ENCODE results near the gene CHD3. TPM values are rescaled to one million over a fixed set of nuclear protein-coding genes. Genes with fewer than 3 reads are reported as not detected.

CHD3 gene
- polyA plus RNA-seq, 5 donors, result 177 to 239 (median 196) TPM

Other genes with a start within 250 kb of the CHD3 start
- gene ATP1B2, start 237.9 kb upstream of the CHD3 start, polyA plus RNA-seq (ENCODE audit: insufficient read depth in 1 of 5, insufficient read length in 5 of 5, low replicate concordance in 1 of 5), result 10 to 100 TPM; 20.5 to 31.5 (median 25.5) TPM
- 10 to 100 TPM; 68.9 to 88.2 (median 78.4) TPM for gene TP53, start 201.3 kb upstream of the CHD3 start, polyA plus RNA-seq (ENCODE audit: insufficient read depth in 1 of 5, insufficient read length in 5 of 5, low replicate concordance in 1 of 5)
- gene WRAP53, start 200.3 kb upstream of the CHD3 start, polyA plus RNA-seq (ENCODE audit: insufficient read depth in 1 of 5, insufficient read length in 5 of 5, low replicate concordance in 1 of 5), result 10 to 100 TPM; 10.3 to 17.5 (median 13.3) TPM
- gene EFNB3, start 183.6 kb upstream of the CHD3 start, polyA plus RNA-seq (ENCODE audit: insufficient read depth in 1 of 5, insufficient read length in 5 of 5, low replicate concordance in 1 of 5), result 10 to 100 TPM; 28.2 to 37.8 (median 32.1) TPM
- 1 to 10 TPM; 1.1 to 3.8 (median 2.1) TPM for gene DNAH2, start 171.0 kb upstream of the CHD3 start, polyA plus RNA-seq (ENCODE audit: insufficient read depth in 1 of 5, insufficient read length in 5 of 5, low replicate concordance in 1 of 5)
- 10 to 100 TPM; 15.1 to 28.6 (median 25.7) TPM for gene KDM6B, start 54.6 kb upstream of the CHD3 start, polyA plus RNA-seq (ENCODE audit: insufficient read depth in 1 of 5, insufficient read length in 5 of 5, low replicate concordance in 1 of 5)
- gene TMEM88, start 33.7 kb upstream of the CHD3 start, polyA plus RNA-seq (ENCODE audit: insufficient read depth in 1 of 5, insufficient read length in 5 of 5, low replicate concordance in 1 of 5), result 10 to 100 TPM; 12.5 to 23.6 (median 16.0) TPM
- gene NAA38, start 31.2 kb upstream of the CHD3 start, polyA plus RNA-seq (ENCODE audit: insufficient read depth in 1 of 5, insufficient read length in 5 of 5, low replicate concordance in 1 of 5), result 100 to 1,000 TPM in 1 of 5 donors, 10 to 100 TPM in 4; 58.2 to 121 (median 71.0) TPM
- gene CYB5D1, start 30.8 kb upstream of the CHD3 start, polyA plus RNA-seq (ENCODE audit: insufficient read depth in 1 of 5, insufficient read length in 5 of 5, low replicate concordance in 1 of 5), result 10 to 100 TPM; 18.7 to 22.7 (median 19.6) TPM
- 1 to 10 TPM; 2.2 to 3.4 (median 3.0) TPM for gene RNF227, start 27.5 kb downstream of the CHD3 start, polyA plus RNA-seq (ENCODE audit: insufficient read depth in 1 of 5, insufficient read length in 5 of 5, low replicate concordance in 1 of 5)
- 10 to 100 TPM in 3 of 5 donors, 1 to 10 TPM in 2; 8.7 to 12.1 (median 10.3) TPM for gene KCNAB3, start 41.1 kb downstream of the CHD3 start, polyA plus RNA-seq (ENCODE audit: insufficient read depth in 1 of 5, insufficient read length in 5 of 5, low replicate concordance in 1 of 5)
- gene TRAPPC1, start 43.2 kb downstream of the CHD3 start, polyA plus RNA-seq (ENCODE audit: insufficient read depth in 1 of 5, insufficient read length in 5 of 5, low replicate concordance in 1 of 5), result 100 to 1,000 TPM; 111 to 164 (median 138) TPM
- 10 to 100 TPM; 67.3 to 82.5 (median 74.7) TPM for gene CNTROB, start 43.4 kb downstream of the CHD3 start, polyA plus RNA-seq (ENCODE audit: insufficient read depth in 1 of 5, insufficient read length in 5 of 5, low replicate concordance in 1 of 5)
- under 1 TPM in 3 of 5 donors, not detected in 2; 0.12 to 0.33 (median 0.27) TPM for gene GUCY2D, start 113.8 kb downstream of the CHD3 start, polyA plus RNA-seq (ENCODE audit: insufficient read depth in 1 of 5, insufficient read length in 5 of 5, low replicate concordance in 1 of 5)
- gene ALOX15B, start 150.3 kb downstream of the CHD3 start, polyA plus RNA-seq (ENCODE audit: insufficient read depth in 1 of 5, insufficient read length in 5 of 5, low replicate concordance in 1 of 5), result under 1 TPM; 0.20 to 0.51 (median 0.45) TPM
- gene ALOX12B, start 198.9 kb downstream of the CHD3 start, polyA plus RNA-seq (ENCODE audit: insufficient read depth in 1 of 5, insufficient read length in 5 of 5, low replicate concordance in 1 of 5), result under 1 TPM in 1 of 5 donors, not detected in 4; 0.06 TPM
- gene ALOXE3, start 229.7 kb downstream of the CHD3 start, polyA plus RNA-seq (ENCODE audit: insufficient read depth in 1 of 5, insufficient read length in 5 of 5, low replicate concordance in 1 of 5), result not detected
- under 1 TPM in 1 of 5 donors, not detected in 4; 0.22 TPM for gene HES7, start 235.3 kb downstream of the CHD3 start, polyA plus RNA-seq (ENCODE audit: insufficient read depth in 1 of 5, insufficient read length in 5 of 5, low replicate concordance in 1 of 5)

Data from right lung (tissue), 5 donors.